Activated naive CD8-positive, alpha-beta T cell treated with anti-CD3 and anti-CD28 coated beads, Interleukin-2, amount 10 ng/mL, durations not matched to agents 7 days and 5 days (primary cell): ENCODE data around the gene ZFYVE27. TPM values are rescaled to one million over a fixed set of nuclear protein-coding genes. Genes with fewer than 3 reads are reported as not detected.

ENCODE experiments used
- ATAC-seq: fragments of 150-1000 bp; cut with Tn5 transposase; one replicate; pipeline ENCODE4 v1.10.0; 2021; ENCODE audit warnings: low read depth, moderate library complexity
- POLR2A ChIA-PET: fragments of 350-600 bp; sonication (Branson Sonifier 250); formaldehyde crosslinking; loops from one replicate; lab custom pipeline; 2021; ENCODE audit warnings: antibody characterized with exemption; lab: Charles Lee
- DNase-seq: peaks from one replicate; pipeline ENCODE4 v3.0.0; 2021
- H3K27ac Mint-ChIP-seq: one replicate; pipeline ENCODE4 v1.8.0; 2022; ENCODE audit warnings: mild to moderate bottlenecking, mixed read lengths
- H3K27me3 Mint-ChIP-seq: one replicate; pipeline ENCODE4 v1.8.0; 2022; ENCODE audit warnings: mild to moderate bottlenecking, moderate library complexity, mixed read lengths
- H3K36me3 Mint-ChIP-seq: one replicate; pipeline ENCODE4 v1.8.0; 2021; ENCODE audit warnings: mild to moderate bottlenecking, mixed read lengths
- H3K4me1 Mint-ChIP-seq: one replicate; pipeline ENCODE4 v1.8.0; 2021; ENCODE audit warnings: mixed read lengths
- H3K4me3 Mint-ChIP-seq: one replicate; pipeline ENCODE4 v1.8.0; 2022; ENCODE audit warnings: mild to moderate bottlenecking, moderate library complexity, mixed read lengths
- H3K9me3 Mint-ChIP-seq: one replicate; pipeline ENCODE4 v1.8.0; 2021; ENCODE audit warnings: mixed read lengths
- total RNA-seq, 2 experiments: library from RNA; stranded (reverse); gene quantifications; one replicate each; pipeline ENCODE4 v1.2.3, GENCODE V29; 2021

ZFYVE27 gene
- total RNA-seq, 2 experiments from 2014 or later, result 36.9 to 43.4 TPM

DNA sequence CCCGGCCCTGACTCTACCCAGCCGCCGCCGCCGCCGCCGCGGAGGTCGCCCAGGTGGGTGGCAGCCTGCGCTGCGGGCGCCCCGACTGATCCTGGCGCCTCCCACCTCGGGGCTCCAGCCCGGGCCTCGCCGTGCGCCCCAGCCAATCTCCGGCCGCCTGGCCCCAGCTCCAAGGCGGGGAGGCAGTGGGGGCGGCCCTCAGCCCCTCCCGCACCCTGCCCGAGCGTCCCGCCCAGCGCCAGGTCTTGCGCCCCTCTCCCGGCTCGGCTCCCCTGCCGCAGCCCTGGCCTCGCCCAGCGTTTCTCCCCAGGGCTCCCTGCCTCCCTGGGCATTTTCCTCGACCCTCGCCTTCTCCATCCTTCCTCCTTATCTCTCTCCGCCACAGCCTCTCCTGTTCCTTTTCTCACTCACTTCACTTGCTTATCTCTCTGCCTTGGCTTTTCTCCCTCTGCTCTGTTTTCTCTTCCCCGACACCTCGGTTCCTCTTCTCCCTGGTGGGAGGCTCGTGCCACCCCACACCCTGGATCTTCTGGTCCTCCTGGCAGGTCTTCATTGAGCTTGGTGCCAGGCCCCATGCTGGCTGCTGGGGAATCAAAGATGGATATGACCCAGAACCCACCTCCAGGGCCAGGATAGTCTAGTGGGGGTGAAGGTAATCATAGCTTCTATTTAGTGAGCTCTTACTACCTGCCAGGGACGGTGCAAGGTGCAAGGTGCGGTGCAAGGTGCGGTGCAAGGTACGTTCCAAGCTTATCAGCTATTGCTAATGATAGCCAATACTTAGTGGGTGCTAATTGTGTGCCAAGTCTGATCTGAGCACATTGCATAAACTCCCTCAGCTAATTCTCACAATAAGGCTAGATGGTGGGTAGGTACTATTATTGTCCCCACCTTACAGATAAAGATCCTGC lies 35.2 kb downstream of the ZFYVE27 start, which contains the start of gene SFRP5:
Gene SFRP5, minus strand, starts transcription at position 87 of the 911 bp plus-strand sequence. CDS start 166 bp downstream, outside the sequence.
- ATAC-seq, result peak; percentile 26
- DNase-seq, result no peak
- Mint-ChIP-seq H3K4me3 (peak within 1 kb of the TSS; percentile 76), H3K27me3 (peaks cover 39% of the 10 kb centered on the region), H3K9me3 (no peaks in the 10 kb centered on the region), H3K36me3 (peaks cover 2% of the 10 kb centered on the region), H3K27ac (no peak within 1 kb of the TSS), H3K4me1 (peaks cover 6% of the 10 kb centered on the region)
- POLR2A ChIA-PET, result interaction anchor here (1.2 kb wide), 1 partner anchor 9 kb away, joined by 4 read pairs; no protein-coding TSS in a partner anchor

DNA sequence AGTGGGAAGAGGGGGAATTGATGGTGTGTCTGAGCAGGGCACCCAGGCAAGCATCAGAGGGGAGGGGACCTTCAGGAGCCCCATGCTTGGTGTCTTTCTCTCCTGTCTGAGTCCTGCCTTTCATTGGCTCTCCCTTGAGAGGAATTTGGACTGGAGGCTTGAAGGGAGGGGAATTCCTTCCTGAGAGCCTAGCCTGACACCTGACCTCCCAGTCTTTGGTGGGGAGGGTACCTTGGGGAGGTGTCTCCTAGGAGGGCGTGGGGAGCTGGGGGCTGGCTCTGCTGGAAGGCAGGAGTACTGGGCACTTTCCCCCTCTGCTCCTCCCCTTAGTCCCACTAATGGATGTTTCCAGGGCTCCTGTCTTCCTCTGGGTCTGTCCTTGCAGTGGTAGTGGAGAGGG lies 36.2 kb downstream of the ZFYVE27 start:
- POLR2A ChIA-PET, result interaction anchor here (1.2 kb wide), 1 partner anchor 8 kb away, joined by 4 read pairs; no protein-coding TSS in a partner anchor
- Mint-ChIP-seq H3K4me3 (no peak overlapping the region), H3K4me1 (peaks cover 6% of the 10 kb centered on the region), H3K27me3 (peaks cover 39% of the 10 kb centered on the region), H3K9me3 (no peaks in the 10 kb centered on the region), H3K27ac (no peak overlapping the region), H3K36me3 (peaks cover 2% of the 10 kb centered on the region)
- DNase-seq (no peak), ATAC-seq (no peak)

DNA sequence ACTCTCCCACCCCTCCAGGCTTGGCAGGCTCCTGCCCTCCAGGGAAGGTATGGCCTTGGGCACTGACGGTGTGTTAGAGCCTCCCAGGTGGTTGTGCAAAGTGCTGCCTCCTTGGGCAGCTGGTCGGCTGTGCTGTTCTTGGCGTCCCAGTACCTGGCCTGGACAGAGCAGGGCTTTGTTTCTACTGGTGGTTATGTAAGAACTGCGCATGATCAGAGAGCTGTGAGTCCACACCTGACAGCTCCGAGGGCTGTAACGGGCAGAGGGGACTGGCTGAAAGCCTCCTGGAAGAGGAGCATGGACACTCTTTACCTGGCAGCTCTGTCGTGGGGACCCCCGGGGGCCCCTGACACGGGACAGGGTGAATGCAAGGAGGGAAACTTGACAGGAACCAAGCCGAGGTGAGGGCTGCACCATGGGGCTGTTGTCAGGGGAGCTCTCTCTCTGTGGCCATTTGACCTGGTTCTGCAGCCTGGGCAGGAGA lies 37.9 kb downstream of the ZFYVE27 start:
- DNase-seq (no peak), ATAC-seq (no peak)
- Mint-ChIP-seq H3K27ac (no peak overlapping the region), H3K36me3 (peaks cover 2% of the 10 kb centered on the region), H3K4me3 (no peak overlapping the region), H3K4me1 (peaks cover 8% of the 10 kb centered on the region), H3K9me3 (no peaks in the 10 kb centered on the region), H3K27me3 (peaks cover 37% of the 10 kb centered on the region)
- POLR2A ChIA-PET, result no interaction called here

DNA sequence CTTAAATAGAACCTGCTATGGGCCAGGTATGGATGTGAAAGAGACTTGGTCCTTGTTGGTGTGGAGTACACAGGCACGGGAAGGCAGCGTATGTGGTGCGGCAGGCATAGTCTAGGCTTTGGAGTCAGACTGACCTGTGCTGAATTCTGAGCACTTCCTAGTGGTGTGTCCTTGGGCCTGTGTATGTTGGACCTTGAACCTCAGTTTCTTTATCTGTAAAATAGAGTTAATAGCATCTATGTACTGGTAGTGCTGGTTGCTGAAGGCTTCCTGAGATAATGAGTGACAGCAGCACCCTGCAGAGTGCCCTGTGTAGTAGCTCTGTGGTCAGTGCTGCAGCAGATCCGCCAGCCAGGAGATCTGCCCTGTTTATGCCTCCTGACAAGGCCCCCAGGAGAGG lies 40.2 kb downstream of the ZFYVE27 start:
- POLR2A ChIA-PET, result no interaction called here
- DNase-seq, result no peak
- peaks cover 21% of the 10 kb centered on the region for H3K4me1 Mint-ChIP-seq
- H3K4me3 Mint-ChIP-seq, result no peak overlapping the region
- H3K27me3 Mint-ChIP-seq, result peaks cover 20% of the 10 kb centered on the region
- no peaks in the 10 kb centered on the region for H3K9me3 Mint-ChIP-seq
- ATAC-seq, result no peak
- H3K36me3 Mint-ChIP-seq, result peaks cover 1% of the 10 kb centered on the region
- H3K27ac Mint-ChIP-seq, result no peak overlapping the region

DNA sequence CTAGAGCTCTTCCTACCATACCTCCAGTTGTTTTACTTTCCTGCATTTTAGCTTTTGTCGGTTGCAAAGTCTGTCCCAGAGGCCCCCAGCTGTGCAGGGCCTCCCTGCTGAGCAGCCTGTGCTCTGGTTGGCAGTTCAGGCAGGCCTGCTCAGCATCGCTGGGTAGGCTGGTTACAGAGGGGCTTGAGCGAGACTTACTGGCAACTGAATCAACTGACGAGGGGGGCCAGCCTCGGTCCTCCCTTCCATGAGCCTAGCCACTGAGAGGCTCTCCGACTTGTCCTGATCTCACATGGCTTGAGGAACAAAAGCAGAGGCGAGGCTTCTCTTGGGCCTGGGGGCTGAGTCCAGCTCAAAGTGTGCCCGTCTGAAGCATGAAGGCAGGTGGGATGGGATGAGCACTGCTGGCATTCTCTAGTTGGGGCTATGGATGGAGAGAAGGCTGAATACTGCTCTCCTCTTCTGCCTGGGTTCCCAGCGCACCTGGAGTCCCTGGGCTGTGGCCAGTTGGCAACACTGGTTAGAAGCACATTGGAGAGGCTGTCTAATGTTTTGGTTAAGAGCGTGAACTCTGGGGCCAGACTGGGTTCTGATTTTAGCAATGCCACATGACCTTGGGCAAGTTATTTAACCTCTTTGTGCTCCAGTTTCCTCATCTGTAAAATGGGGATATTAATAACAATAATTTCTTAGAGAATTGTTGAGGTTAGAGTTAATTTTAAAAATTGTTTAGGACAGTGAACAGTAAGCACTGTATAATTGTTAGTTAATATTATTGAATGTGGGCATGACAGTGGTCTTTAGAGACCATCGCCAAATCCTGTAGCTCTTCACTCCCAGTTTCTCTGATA lies 41.7 kb downstream of the ZFYVE27 start:
- Mint-ChIP-seq H3K27ac (no peak overlapping the region), H3K27me3 (peaks cover 5% of the 10 kb centered on the region), H3K9me3 (no peaks in the 10 kb centered on the region), H3K36me3 (no peaks in the 10 kb centered on the region), H3K4me3 (no peak overlapping the region), H3K4me1 (peaks cover 27% of the 10 kb centered on the region)
- ATAC-seq (no peak), DNase-seq (no peak)
- POLR2A ChIA-PET, result no interaction called here

DNA sequence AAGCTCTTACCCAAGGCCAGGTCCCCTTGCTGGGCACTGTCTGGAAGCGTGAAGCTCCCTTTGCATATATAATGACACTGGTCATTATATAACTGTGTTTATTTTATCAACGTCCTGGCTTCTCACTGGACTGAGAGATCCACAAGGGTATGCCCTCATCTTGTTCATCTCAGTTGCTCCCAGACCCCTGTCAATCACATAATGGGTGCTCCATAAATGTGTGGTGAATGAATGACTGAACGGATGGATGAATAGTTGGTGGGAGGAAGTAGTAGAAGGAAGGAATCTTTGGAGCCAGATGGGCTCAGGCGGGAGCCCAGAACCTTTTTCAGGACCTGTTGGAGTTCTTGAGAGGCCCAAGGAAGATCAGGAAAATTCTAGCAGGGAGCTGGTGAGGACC lies 42.6 kb downstream of the ZFYVE27 start:
- no peak for ATAC-seq

DNA sequence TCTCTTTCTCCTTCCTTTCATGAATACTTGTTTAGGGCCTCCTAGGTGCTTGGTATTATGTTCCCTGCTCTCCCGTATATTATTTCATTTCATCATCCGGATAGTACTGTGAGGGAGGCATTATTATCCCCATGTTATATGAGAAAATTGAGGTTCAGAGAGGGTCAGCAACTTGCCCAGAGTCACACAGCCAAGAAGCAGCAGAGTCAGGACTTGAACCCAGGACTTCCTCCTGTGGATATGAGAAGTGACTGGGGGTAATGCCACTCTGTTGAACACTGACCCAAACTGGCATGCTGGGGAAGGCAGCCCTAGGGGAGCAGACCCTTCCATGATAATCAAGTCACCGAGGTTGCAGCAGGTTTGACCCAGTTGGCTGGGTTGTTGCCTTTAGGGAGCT lies 43.0 kb downstream of the ZFYVE27 start:
- Mint-ChIP-seq H3K27me3 (peaks cover 1% of the 10 kb centered on the region), H3K4me3 (no peak overlapping the region), H3K27ac (peak overlapping the region; percentile 89), H3K9me3 (no peaks in the 10 kb centered on the region), H3K4me1 (peaks cover 27% of the 10 kb centered on the region), H3K36me3 (no peaks in the 10 kb centered on the region)
- POLR2A ChIA-PET, result no interaction called here
- no peak for ATAC-seq
- DNase-seq, result no peak

More for the DNA sequence above, 42.6 kb downstream of the ZFYVE27 start:
- POLR2A ChIA-PET, result no interaction called here
- Mint-ChIP-seq H3K27me3 (peaks cover 1% of the 10 kb centered on the region), H3K4me3 (no peak overlapping the region), H3K4me1 (peaks cover 27% of the 10 kb centered on the region), H3K36me3 (no peaks in the 10 kb centered on the region), H3K9me3 (no peaks in the 10 kb centered on the region), H3K27ac (peak overlapping the region; percentile 56)
- no peak for DNase-seq

DNA sequence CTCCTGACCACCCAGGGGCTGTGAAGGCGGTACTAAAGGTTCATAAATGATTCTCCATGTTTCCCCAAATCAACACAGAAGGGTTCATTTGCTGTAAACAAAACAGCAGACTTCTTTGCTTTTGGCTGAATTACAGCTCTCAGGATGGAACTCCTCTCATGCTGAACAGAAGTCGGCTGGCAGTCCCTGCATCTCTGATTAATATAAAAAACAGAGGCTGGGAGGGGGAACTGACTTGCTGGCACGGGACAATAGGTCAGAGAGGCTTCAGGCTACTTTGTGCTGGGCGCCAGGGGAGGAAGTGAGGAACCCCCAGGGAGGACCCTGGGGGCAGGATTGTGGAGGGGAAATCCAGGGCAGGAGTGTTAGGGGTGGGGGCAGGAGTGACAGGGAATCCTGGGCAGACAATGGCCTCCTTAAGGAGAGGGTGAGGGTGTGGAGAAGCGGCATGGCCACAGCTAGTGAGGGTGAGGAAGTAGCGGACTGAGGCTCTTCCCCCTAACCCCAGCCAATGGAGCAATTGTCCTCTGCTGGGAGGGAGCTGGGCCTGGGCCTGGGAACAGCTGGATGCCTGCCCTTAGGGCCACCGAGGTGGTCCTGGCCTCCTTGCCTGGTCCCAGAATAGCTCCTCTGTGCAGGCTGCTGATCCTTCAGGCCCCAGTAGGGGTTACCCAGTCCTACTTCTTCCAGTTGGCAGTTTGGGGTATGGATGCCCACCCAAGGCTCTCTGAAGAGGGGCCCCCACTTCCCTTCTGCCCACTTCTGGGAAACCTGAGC lies 44.1 kb downstream of the ZFYVE27 start:
- peaks cover 27% of the 10 kb centered on the region for H3K4me1 Mint-ChIP-seq

DNA sequence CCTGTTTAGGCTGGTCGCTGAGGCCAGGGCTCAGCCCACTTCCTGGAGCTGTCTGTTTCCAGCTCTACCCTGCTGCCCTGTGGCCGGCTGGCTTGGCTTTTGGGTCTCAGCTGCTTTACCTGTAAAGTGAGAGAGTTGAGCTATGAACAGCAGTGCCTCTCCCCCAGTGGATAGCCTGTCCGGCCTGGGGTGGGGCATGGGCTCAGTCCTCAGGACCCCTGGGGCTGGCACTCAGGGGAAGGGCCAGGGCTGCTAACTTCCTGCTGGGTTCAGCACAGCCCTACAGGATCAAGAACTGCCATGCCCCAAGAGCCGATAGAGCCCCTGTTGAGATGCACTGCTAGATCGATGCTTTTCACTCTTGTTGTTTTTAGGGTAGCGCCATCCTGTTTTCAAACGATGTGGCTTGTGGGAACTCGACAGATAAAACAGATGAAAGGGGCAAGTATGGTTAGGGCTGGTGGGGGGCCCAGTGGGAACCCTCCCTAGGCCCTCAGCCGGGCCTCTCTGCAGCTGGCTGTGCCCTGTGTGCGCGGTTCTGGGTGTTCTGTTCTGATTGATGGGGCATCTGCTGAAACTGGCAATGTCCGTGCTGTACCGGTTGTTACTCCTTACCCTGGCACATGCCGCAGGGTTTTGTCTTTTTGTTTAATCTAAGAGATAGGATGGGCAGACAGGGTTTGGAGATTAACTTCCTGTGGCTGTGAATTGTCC lies 44.8 kb downstream of the ZFYVE27 start:
- Mint-ChIP-seq H3K4me1 (peaks cover 27% of the 10 kb centered on the region), H3K9me3 (no peaks in the 10 kb centered on the region), H3K36me3 (no peaks in the 10 kb centered on the region), H3K27ac (peak overlapping the region; percentile 89), H3K27me3 (peaks cover 6% of the 10 kb centered on the region), H3K4me3 (peak overlapping the region; percentile 71)
- peak; percentile 71 for ATAC-seq
- DNase-seq, result peak; percentile 62
- POLR2A ChIA-PET, result interaction anchor here (0.9 to 1.5 kb wide), 5 partner anchors 9 to 88 kb away, joined by 3 to 12 read pairs (median 4); partner anchors contain the start of genes GOLGA7B and ZFYVE27

More for the DNA sequence above, 44.1 kb downstream of the ZFYVE27 start:
- POLR2A ChIA-PET, result interaction anchor here (0.6 to 1.5 kb wide), 6 partner anchors 8 to 95 kb away, joined by 3 to 12 read pairs (median 4); partner anchors contain the start of genes GOLGA7B and ZFYVE27
- Mint-ChIP-seq H3K4me3 (peak overlapping the region; percentile 71), H3K27me3 (peaks cover 1% of the 10 kb centered on the region), H3K36me3 (no peaks in the 10 kb centered on the region), H3K27ac (peak overlapping the region; percentile 89), H3K9me3 (no peaks in the 10 kb centered on the region)
- ATAC-seq, result no peak
- DNase-seq, result no peak

DNA sequence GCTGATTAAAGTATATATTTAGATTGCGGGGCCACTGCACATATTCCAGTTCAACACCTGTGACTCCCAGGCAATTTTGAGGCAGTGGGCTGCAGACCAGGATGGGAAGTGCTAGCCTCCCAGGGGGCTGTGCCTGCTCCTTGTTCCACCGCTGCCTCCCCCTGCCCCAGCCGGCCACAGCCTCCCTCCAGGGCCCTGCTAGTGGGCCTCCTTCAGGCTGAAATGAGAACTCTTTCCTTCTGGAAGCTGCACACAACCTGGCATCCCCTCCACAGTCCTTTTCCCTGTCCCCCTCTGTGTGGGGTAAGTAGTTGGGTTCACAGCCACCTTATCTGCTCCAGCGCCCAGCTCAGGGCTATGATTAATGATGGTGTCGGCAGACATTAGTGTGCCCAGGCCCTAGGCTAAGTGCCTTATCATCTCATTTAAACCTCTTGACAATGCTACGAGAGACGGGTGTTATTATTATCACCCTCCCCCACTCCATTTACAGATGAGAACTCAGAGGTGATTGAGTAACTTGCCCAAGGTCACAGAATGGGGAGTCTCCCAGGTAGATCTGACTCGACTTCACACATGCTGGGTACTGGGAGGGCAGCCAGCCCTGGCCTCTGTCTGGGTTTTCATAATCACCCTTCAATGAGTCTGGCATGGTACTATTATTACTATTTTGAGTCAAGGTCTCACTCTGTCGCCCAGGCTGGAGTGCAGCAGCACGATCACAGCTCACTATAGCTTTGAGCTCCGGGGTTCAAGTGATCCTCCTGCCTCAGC lies 45.7 kb downstream of the ZFYVE27 start:
- Mint-ChIP-seq H3K9me3 (no peaks in the 10 kb centered on the region), H3K36me3 (no peaks in the 10 kb centered on the region), H3K27me3 (peaks cover 6% of the 10 kb centered on the region), H3K4me3 (peak overlapping the region; percentile 71), H3K4me1 (peaks cover 27% of the 10 kb centered on the region), H3K27ac (peak overlapping the region; percentile 89)
- ATAC-seq (no peak), DNase-seq (no peak)
- POLR2A ChIA-PET, result interaction anchor here (1.4 kb wide), 1 partner anchor 68 kb away, joined by 12 read pairs; the partner anchor contains the start of gene GOLGA7B

DNA sequence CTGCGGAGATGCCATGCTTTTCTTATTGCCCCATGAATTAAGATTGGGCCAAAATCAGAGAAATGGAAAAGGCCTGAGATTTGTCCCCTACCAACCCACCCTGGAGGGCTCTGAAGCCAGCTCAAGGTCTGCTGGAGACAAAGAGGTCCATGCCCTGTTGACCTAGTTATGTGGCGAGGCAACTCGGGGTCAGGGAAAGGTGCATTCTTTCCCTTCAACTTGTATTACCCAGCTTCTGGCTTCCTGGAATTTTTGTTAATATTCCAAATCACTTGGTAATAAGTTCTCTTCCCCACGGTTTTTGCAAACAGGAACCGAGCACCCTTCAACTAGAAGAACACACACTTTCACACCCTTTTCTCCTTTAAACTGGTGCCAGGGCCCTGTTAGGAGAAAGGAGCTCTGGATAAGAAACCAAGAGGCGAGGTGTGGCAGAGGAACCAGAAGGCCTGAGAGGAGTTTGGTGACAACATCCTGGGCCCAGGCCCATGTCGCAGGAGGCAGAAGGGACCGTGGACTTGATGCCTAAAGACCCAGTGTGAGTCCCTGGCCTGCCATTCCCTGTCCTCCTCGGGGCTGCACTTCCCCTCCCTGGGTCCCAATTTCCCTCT lies 47.4 kb downstream of the ZFYVE27 start:
- no peak for ATAC-seq
- Mint-ChIP-seq H3K27me3 (peaks cover 6% of the 10 kb centered on the region), H3K4me3 (no peak overlapping the region), H3K27ac (no peak overlapping the region), H3K4me1 (peaks cover 27% of the 10 kb centered on the region), H3K9me3 (no peaks in the 10 kb centered on the region), H3K36me3 (no peaks in the 10 kb centered on the region)
- no peak for DNase-seq
- POLR2A ChIA-PET, result no interaction called here
